ENCODE results near the gene ROBO3.

ROBO3 gene

GRCh38 chr11:124919898-124920297 lies 54.7 kb downstream of the ROBO3 start:
- FAIRE-seq (no peak), DNase-seq (ENCODE audit: insufficient read length, low spot score) (no peak)

GRCh38 chr11:124920356-124920755 lies 55.1 kb downstream of the ROBO3 start:
- no peak for FAIRE-seq
- no peak for DNase-seq (ENCODE audit: insufficient read length, low spot score)

- no peak for FAIRE-seq
- DNase-seq (ENCODE audit: insufficient read length, low spot score), result peak; percentile 40
Measured at GRCh38 chr11:124920870-124921609, 55.8 kb downstream of the ROBO3 start.

GRCh38 chr11:124922831-124923230 lies 57.6 kb downstream of the ROBO3 start:
- FAIRE-seq (no peak), DNase-seq (ENCODE audit: insufficient read length, low spot score) (no peak)

GRCh38 chr11:124923296-124923695 lies 58.1 kb downstream of the ROBO3 start:
- FAIRE-seq (no peak), DNase-seq (ENCODE audit: insufficient read length, low spot score) (no peak)

- DNase-seq (ENCODE audit: insufficient read length, low spot score), result no peak
- no peak for FAIRE-seq
Measured at GRCh38 chr11:124928942-124929665, 63.9 kb downstream of the ROBO3 start.

- FAIRE-seq (no peak), DNase-seq (ENCODE audit: insufficient read length, low spot score) (no peak)
Measured at GRCh38 chr11:124930799-124931198, 65.6 kb downstream of the ROBO3 start.

Data from GM19239 (cell line).